GM21390 (cell line): ENCODE data around the gene LETMD1.

Experiments
- ATAC-seq: cut with Tn5 transposase; IDR thresholded peaks from one replicate; pipeline ENCODE4 v1.9.1; 2021; ENCODE audit not compliant: unreplicated experiment

LETMD1 gene

DNA sequence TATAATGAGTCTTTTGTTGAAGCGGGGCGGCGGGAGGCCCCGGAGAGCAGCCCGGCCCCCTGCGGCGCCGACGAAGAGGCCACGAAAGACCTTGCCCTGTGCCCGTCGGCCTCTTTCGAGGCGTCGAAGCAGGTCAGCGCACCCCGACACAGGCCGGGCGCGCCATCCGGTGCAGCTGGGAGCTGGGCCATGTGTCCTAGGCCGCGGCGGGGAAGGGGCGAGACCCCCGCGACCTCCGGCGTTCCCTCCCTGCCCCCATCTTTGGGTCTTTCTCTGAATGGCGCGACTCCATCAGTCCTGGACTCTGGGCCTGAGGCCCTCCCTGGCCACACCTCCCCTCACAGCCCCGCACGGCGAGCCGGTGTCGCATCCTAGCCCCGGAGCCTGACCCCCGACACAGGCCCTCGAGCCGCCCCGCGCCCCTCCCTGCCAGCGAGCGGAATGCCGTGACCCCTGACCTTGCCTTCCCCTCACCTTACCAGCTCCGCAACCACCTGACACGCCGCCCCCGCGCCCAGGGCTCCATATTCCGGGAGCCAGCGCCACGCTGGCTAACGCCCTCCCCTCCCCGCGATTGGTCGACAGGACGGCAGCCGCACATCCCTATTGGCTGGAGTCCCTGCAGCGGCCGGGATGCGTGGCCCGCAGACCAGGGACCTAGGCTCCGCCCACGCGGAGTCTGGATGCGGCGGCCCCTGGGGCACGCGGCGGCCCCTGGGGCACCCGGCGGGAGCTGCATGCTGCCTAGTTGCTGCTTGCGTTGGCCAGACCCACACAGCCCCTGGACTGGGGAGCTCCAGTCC lies 22.1 kb upstream of the LETMD1 start, which contains the start of gene SLC11A2:
TSS of gene SLC11A2 (minus strand) at position 549 of the 803 bp plus-strand sequence. CDS start 15,656 bp downstream, outside the sequence.
- peak; percentile 85 for ATAC-seq

DNA sequence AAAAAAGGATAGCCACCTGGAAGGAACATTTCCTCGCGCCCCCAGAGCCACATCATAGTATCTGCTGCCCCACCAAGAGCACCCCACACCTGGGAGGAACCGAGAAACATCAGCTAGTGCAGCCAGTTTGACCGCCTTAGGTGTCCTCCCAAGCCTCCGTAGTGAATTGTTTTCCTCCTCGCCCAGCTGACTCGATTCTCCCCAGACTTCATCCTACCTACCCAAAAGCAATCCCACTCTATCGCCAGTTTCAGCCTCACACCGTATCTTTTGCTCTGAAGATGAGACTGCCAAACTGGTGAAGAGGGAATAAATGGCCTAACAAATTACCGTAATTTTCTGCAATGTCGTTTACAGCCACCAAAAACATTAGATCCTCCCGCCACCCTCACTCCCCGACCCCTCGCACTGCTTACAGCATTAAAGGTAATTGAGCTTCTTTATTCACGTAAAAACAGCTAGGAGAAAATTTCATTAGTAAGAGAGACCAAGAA lies 20.7 kb upstream of the LETMD1 start:
- no peak for ATAC-seq

DNA sequence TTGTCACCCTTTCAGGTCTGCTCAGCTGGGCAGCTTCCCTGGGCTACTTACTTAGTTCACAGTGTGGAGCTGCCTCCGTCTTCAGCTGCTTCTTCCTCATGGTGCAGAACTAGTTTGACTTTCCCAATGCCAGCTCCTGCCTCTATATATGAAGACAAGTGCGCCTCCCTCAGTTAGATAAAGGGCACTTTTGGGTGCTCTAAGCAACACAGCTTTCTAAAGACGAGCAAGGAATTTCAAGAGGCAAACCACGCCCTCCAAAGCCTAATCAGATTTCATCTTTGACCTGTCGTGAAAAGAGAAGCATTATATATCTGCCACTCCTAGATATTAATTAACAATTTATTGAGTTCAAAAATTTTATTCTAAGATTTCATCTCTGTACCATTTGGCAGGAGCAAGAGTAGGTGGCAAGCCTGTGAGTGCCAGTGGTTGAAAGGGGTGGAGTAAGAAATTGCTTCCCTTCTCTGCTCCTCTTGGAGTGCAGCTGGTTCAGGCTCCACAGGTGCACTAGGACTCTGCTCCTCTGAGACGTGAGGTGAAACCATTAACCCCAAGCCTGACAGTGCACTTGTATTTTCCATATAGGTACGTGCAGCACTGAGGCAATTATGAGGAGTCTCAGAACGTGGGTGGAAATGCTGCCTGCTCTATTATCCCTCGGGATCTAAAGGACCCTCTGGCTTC lies 19.9 kb upstream of the LETMD1 start:
- ATAC-seq: no peak

DNA sequence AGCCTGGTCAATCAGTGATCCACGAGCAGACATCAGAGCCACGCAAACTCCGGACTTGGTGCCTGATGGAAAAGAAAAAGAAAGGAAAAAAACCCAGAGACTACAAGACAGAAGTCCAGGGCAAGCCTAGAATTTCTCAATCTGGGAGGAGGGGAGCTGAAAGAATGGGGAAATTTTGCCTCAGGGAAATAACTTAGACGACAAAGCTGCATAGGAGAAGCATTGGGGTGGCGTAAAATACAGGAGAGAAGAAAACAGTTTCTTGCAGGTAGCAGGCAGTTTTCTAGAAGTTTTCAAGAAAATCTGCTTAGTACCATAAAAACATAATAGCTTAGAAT lies 19.3 kb upstream of the LETMD1 start:
- ATAC-seq: no peak

DNA sequence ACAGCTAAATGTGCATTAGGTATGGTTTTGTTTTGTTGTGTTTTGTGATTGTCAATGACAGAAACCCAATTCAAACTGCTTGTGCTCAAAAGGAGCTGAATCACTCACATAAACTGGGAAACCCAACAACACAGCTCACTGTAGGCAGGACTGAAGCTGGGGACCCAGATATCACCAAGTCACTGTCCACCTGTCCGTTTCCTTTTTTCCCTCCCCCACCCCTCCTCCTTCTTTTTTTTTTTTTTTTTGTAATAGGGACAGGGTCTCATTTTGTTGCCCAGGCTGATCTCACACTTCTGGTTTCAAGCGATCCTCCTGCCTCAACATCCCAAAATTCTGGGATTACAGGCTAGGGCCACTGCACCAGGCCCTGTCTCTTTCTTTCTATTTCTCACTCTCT lies 15.1 kb upstream of the LETMD1 start:
- ATAC-seq: no peak

DNA sequence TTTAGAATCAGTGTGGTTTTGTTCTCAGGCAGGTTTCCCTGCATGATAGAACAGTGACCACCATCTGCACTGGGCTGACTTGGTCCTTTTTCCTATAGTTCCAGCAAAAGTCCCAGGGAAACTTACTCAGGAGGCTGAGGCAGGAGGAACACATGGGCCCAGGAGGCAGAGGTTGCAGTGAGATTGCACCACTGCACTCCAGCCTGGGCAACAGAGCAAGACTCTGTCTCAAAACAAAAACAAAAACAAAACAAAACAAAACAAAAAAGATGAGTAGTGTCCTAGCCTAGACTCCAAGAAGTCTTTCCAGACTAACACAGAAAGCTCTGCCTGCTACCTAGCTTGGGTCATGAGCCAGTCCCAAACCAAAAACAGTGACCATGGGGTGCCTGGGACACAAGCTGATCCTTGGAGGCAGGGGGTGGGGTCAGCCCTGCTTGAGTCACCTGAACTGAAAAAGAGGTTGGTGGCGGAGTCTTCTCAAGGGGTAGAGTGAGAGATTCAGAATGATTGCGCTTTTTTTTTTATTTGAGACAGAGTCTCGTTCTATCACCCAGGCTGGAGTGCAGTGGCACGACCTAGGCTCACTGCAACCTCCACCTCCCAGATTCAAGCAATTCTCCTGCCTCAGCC lies 14.6 kb upstream of the LETMD1 start:
- no peak for ATAC-seq

DNA sequence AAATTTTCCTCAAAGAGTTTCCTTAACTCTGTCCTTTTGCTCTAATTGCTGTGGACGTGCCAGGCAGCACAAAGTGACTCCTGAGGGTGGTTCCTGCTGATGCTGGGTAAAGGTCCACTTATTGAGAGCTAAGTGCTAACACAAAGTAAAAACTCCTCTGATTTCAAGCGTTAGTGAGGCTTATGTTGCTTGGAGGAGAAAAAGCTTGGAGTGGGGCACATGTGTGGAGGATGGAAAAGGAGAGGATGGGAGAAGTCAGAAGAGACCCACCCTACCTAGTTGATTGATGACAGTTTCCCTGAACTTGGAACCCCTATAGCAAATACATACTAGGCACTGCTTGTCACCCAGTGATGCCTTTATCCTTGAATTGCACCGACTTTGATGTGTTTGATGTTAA lies 11.8 kb upstream of the LETMD1 start:
- ATAC-seq: no peak

DNA sequence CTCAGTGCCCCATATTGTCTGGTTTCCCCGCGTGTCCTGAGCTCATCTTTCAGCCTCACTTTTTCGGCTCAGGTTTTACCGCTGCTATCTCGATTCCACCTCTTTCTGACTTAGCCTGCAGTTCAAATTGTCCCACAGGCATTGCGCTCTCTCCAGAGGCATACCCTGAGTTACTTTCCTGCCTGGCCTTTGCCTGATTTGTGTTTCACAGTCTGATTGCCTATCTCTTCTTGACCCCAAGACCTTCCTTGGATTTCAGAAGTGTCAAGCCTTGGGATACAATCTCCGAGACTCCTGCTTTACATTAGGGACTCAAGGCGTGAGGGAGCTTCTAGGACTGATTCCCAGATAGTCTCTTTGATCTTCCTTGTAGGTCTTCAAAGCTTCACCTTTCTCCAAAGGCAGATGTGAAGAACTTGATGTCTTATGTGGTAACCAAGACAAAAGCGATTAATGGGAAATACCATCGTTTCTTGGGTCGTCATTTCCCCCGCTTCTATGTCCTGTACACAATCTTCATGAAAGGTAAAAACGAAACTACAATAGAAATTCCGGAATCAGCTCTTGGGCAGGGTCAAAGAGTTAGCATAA lies 629 bp downstream of the LETMD1 start:
- no peak for ATAC-seq

DNA sequence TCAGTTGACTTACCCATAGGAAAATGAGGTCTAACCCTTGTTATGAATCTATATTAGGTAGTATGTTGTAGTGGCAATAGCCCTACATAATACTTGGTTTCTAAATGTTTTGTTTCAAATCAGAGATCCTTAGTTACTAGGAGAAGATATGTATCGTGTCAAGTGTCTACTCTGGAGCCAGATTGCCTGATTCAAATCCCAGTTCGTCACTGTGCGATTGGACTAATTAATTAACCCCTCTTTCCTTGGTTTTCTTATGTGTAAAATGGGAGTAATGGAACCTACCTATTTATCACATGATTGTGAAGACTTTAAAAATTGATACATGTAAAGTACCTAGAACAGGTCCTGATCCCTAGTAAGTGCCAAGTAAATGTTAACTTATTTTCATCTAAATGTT lies 1.4 kb downstream of the LETMD1 start:
- no peak for ATAC-seq

DNA sequence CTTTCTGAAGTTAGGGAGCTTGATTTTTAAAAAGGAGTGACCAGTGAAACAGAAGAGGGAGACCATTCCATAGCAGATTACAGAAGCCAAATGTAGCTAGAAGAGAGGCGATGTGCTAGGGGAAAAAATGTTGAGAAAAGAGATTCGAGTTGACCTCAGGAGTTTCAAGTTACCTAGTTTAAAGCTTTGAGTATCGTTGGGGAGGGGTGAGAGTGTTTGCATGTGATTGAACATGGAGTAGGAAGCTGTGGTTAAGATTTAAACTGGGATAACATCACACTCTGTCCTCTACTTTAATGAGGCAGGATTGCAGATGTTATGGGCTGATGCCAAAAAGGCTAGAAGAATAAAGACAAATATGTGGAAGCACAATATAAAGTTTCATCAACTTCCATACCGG lies 3.7 kb downstream of the LETMD1 start:
- no peak for ATAC-seq

DNA sequence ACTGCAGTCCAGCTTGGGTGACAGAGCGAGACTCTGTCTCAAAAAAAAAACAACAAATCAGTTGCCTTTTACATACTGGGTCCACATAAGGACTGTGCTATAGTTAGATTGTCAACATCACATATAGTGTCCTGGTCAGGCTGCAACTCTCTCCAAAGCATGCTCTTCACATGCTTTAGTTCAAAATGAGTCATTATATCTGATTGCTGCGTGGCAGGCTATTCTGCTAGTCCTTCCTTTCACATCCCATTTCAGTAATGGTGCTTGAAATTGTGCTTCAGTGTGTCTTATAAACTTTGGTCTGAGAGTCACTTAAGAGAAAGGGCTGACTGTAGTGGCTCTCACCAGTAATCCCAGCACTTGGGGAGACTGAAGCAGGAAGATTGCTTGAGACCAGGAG lies 6.9 kb downstream of the LETMD1 start:
- ATAC-seq: no peak

DNA sequence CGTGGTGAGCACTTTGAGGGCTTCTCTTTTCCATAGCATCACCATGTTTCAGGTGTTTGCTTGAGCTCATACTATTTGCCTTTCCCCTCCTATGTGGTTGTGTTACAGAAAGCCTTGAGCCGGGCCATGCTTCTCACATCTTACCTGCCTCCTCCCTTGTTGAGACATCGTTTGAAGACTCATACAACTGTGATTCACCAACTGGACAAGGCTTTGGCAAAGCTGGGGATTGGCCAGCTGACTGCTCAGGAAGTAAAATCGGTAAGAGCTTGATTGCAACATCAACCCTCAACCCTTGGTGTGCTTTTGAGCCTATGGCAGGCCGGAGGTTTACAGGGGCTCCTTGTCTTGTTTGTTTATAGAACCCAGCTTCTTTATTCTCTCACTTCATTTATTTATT lies 8.1 kb downstream of the LETMD1 start:
- no peak for ATAC-seq

DNA sequence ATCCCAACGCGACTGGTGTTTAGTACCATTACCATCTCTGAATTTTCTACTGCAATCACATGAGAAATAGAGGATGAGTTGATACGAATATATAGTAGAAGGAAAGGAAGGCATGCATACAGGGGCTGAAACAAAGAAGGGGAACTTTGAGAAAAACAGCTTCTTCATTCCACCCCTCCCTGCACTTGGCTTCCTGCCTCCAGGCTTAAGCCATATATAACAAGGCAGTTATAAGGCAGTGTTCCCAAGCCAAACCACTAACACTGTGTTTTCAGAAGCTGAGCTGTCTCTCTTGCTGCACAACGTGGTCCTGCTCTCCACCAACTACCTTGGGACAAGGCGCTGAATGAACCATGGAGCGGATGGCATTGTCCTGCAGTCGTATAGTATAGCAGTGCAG lies 11.0 kb downstream of the LETMD1 start:
- no peak for ATAC-seq

DNA sequence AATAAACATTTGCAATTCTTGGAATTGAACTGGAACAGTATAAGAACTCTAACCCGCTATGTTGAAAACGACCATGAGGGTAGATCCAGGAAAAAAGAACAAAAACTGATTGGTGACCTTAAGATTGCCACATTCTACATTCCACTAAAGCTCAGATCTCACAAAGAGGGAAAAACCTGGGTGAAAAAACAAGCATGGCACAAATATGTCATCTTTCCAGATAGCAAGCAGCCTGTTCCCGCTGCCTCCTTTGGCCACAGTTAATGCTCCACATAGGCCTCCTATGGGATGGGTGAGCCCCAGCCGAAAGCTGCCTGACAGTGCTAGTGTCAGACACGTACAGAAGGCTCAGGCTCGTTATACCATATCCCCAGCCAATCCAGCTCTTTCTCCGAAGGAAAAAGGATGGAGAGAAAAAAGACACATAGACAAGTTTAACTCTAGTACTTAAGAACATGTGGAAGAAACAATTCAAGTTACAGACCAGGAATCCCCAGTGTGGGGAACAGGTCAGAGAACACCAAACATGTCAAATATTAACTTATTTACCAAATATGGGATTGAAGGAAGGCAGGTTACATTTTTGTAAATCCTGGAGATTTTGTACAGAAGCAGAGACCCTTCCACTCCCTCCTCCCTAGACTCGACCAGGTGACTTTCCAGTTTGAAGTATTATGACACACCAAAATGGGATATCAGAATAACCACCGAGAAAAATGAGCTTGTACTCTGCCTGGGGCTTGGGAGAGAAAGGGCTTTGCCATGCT lies 14.7 kb downstream of the LETMD1 start:
- no peak for ATAC-seq

DNA sequence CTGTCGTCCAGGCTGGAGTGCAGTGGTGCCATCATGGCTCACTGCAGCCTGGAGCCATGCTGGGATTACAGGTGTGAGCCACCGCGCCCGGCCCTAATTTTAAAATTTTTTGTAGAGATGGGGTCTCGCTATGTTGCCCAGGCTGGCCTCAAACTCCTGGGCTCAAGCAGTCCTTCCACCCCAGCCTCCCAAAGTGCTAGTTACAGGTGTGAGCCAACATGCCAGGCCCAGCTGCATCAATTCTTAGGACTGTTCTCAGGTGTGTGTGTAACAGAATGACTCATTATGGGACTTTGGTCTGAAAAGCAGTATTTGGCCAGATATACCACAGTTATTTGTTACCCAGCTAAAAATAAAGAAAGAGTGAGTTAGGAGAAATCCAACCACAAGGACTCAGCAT lies 17.4 kb downstream of the LETMD1 start:
- ATAC-seq: no peak

DNA sequence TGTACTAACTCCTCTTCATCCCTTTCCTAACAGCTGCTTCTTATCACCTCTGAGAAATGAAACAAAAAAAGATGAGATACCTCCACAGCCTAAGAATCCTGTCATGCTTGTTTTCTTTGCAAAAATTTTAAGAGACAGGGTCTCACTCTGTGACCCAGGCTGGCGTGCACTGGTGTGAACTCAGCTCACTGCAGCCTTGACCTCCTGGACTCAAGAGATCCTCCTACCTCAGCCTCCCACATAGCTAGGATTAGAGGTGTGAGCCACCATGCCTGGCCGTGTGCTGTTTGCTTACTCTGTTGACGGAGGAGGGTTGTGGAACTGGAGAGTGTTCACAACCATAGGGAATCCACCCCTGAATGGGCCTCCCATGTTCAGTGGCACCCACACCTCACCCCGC lies 19.1 kb downstream of the LETMD1 start:
- no peak for ATAC-seq

DNA sequence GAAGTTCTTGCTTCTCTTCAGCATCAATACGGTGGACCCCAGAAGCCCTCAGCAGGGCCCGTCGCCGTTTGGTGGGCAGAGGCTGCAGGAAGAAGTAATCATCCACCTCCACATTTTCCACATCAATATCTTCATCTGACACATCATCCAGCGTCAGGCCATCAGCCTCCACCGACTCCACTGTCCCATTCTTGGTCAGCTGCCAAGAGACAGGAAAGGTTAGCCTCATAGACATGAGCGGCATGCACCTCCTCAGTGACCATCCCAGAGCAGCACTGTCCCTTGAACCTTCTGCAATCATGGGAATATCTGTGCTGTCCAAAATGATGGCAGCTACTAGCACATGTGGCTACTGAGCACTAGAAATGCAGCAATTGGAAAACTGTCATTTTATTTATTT lies 19.6 kb downstream of the LETMD1 start:
- ATAC-seq: no peak

DNA sequence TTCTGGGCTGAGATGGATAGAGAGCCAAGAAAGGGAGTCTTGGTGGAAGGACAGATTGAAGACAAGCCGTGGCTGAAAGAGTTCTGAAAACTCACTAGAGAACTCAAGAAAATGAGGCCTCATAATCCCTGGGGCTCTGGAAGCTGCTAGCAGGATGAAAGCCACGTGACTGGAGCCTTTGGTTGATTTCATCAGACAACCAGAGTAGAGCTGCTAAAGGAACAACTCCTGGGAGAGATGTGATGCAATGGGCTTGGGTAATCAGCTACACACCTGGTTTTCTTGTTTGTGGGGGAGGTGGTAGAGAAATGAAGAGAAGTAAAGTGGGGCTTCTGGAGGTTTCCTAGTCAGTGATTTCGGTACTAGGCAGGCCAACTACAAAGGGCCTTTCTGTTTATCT lies 21.9 kb downstream of the LETMD1 start:
- no peak for ATAC-seq

DNA sequence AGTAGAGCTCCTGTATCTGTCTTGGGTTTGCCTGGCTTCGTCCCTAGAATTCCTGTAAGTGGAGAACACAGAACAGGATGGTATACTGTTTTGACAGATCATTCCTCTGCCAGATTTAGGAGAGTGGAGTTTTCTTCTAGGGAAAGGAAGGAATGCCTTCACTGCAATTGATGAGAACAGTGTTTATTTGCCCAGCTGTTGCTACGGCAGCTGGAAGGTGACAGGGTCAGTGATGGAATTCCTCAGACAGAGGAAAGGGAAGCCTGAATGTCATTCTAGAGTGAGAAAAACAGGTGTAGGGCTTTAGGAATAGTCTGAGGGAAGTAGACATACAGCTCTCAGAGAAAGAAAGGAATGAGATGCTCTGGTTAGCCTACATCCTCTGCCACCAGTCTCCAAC lies 23.5 kb downstream of the LETMD1 start:
- ATAC-seq: no peak

DNA sequence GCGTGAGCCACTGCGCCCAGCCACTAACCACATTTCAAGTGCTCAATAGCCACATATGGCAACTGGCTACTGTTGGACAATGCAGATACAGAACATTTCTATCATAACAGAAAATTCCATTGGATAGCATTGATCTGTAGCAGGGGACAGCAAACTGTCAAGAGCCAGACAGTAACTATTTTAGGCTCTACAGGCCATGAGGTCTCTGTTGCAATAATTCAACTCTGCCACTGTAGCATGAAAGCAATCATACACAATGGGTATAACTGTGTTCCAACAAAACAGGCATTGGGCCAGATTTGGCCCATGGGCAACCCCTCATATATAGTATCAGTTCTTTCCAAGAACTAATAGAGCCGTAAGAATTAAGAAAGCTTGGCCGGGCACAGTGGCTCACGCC lies 27.3 kb downstream of the LETMD1 start:
- ATAC-seq: no peak
